GM10266 (cell line): ENCODE data around the gene DENND2A.
A peak's percentile ranks its signal among the peaks of the same experiment; 100 is the strongest.

ENCODE experiments used
- DNase-seq: peaks from one replicate; pipeline ENCODE4 v3.0.0; 2012; ENCODE audit errors: extremely low spot score
- CTCF ChIP-seq: IDR thresholded peaks from 2 replicates; pipeline ENCODE4 v1.5.1; 2012; ENCODE audit warnings: mild to moderate bottlenecking, low read depth; ENCODE audit not compliant: control insufficient read depth, insufficient read depth; ENCODE audit errors: missing control alignments

DENND2A gene

GRCh38 chr7:140479062-140479738 is 161.4 kb downstream of the DENND2A start, which contains the start of gene MKRN1:
Gene MKRN1 (minus strand): TSS chr7:140479505. CDS start chr7:140479344, 161 bp downstream.
- no peak for TF ChIP-seq CTCF
- peak; percentile 94 for DNase-seq

GRCh38 chr7:140478246-140479061 is 162.2 kb downstream of the DENND2A start:
- DNase-seq = peak; percentile 52
- no peak for TF ChIP-seq CTCF

- TF ChIP-seq CTCF = no peak
- no peak for DNase-seq
Measured at GRCh38 chr7:140476698-140477261, 163.8 kb downstream of the DENND2A start.

GRCh38 chr7:140475747-140476333 is 164.8 kb downstream of the DENND2A start:
- DNase-seq = peak; percentile 64
- peak; percentile 45 for TF ChIP-seq CTCF
